ENCODE results near the gene IL15RA.

GRCh38 chr10:6011558-6011957, 34.2 kb upstream of the IL15RA start:
- TF ChIP-seq CTCF (IDR thresholded peaks at IDR 0.05): no peak
- TF ChIP-seq EP300 (IDR thresholded peaks at IDR 0.05): no peak
- no peak for TF ChIP-seq POLR2A (IDR thresholded peaks at IDR 0.05)
- no peak for TF ChIP-seq POLR2AphosphoS5 (IDR thresholded peaks at IDR 0.05)
